Germinal center (tissue), 1 donor: ENCODE data around the gene USP40.

Experiments
- DNase-seq: peaks from one replicate; pipeline ENCODE4 v3.0.0; 2012; ENCODE audit warnings: mixed read lengths, low spot score

Gene USP40

GRCh38 chr2:233426619-233427342 is 139.8 kb downstream of the USP40 start:
- DNase-seq: no peak
